ENCODE measurements around the gene ARL6IP5. TPM values are rescaled to one million over a fixed set of nuclear protein-coding genes. Genes with fewer than 3 reads are reported as not detected.

ARL6IP5 gene
- total and polyA plus RNA-seq, 8 donors: 29.5 to 78.9 (median 41.7) TPM

- ATAC-seq: no peak
- no peak for DNase-seq
- intact Hi-C loops (cut with DNase I): no loop called here
- Histone ChIP-seq H3K9me3 (no peaks in the 10 kb centered on the region), H3K36me3 (no peaks in the 10 kb centered on the region), H3K4me1 (peaks cover 6 to 8% (median 6%) of the 10 kb centered on the region in 3 donors), H3K4me3 (no peak overlapping the region), H3K27ac (no peak overlapping the region), H3K27me3 (no peaks in the 10 kb centered on the region)
- no peak for TF ChIP-seq CTCF (IDR thresholded peaks at IDR 0.05)
- 90 to 94% methylated on average over 12 of the region's 12 CpGs for WGBS, 2 donors
- FAIRE-seq: no peak
These were observed 33.8 kb downstream of the ARL6IP5 start for GRCh38 chr3:69118555-69118954.

GRCh38 chr3:69119138-69119537, 34.4 kb downstream of the ARL6IP5 start:
- intact Hi-C loops (cut with DNase I): no loop called here
- H3K4me3 ChIP-seq: no peak overlapping the region
- WGBS, 2 donors: 87 to 95% methylated on average over 6 of the region's 6 CpGs

DNA sequence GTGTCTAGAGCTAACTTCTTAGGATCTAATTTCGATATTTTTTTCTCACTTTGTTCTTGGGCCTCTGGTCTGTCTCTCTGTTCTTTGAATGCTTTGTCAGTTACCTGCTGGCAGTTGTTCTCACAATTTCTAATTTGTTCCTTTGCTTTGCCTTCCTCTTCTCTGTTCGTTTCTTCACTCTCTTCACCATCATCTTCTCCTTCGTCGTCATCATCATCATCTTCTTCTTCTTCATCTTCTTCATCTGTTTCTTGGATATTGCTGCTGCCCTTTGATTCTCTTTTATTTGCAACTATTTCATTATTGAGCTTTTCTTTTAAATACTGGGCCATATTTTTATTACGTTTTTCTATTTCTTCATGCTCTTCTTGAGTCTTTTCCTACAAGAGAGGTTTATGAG, 34.9 kb downstream of the ARL6IP5 start:
- intact Hi-C loops (cut with DNase I): no loop called here

More at GRCh38 chr3:69119138-69119537, 34.4 kb downstream of the ARL6IP5 start:
- no peak for TF ChIP-seq CTCF (IDR thresholded peaks at IDR 0.05)
- ATAC-seq: no peak
- no peak overlapping the region for H3K27ac ChIP-seq
- no peak for DNase-seq
- no peaks in the 10 kb centered on the region for H3K9me3 ChIP-seq
- H3K36me3 ChIP-seq: no peaks in the 10 kb centered on the region
- no peaks in the 10 kb centered on the region for H3K27me3 ChIP-seq
- no peak for FAIRE-seq
- peaks cover 6 to 8% (median 6%) of the 10 kb centered on the region in 3 donors for H3K4me1 ChIP-seq

GRCh38 chr3:69120879-69121464, 36.2 kb downstream of the ARL6IP5 start:
- WGBS, 2 donors: 0% methylated on average over 1 of the region's 1 CpG
- peak; percentile 53 for FAIRE-seq

More for the DNA sequence above, 34.9 kb downstream of the ARL6IP5 start:
- no peak for ATAC-seq
- FAIRE-seq: no peak
- Histone ChIP-seq H3K27ac (no peak overlapping the region), H3K9me3 (no peaks in the 10 kb centered on the region), H3K27me3 (no peaks in the 10 kb centered on the region), H3K36me3 (no peaks in the 10 kb centered on the region), H3K4me3 (no peak overlapping the region), H3K4me1 (peaks cover 6 to 8% (median 6%) of the 10 kb centered on the region in 3 donors)
- no peak for TF ChIP-seq CTCF (IDR thresholded peaks at IDR 0.05)
- no peak for DNase-seq
- 84 to 87% methylated on average over 5 of the region's 5 CpGs for WGBS, 2 donors

More at GRCh38 chr3:69120879-69121464, 36.2 kb downstream of the ARL6IP5 start:
- Histone ChIP-seq H3K36me3 (no peaks in the 10 kb centered on the region), H3K4me3 (no peak overlapping the region), H3K9me3 (no peaks in the 10 kb centered on the region), H3K4me1 (peaks cover 3 to 7% (median 4%) of the 10 kb centered on the region in 3 donors), H3K27ac (no peak overlapping the region), H3K27me3 (no peaks in the 10 kb centered on the region)
- TF ChIP-seq CTCF (IDR thresholded peaks at IDR 0.05): peak; percentile 82 to 90 (median 86)
- intact Hi-C loops (cut with DNase I): no loop called here
- peak; percentile 47 to 84 (median 76) for ATAC-seq
- peak in 4 of 6 donors; percentile 51 to 77 (median 58) for DNase-seq
